ENCODE data around the gene ZFP90. TPM values are rescaled to one million over a fixed set of nuclear protein-coding genes. Genes with fewer than 3 reads are reported as not detected.
"Not testable (repeated sequence)": the region's sequence is repeated elsewhere in the genome, so short reads cannot be mapped to it uniquely, and the experiment has no call there.

ZFP90 gene
- total RNA-seq, 6 donors from 2014 or later: 14.3 to 33.5 (median 20.6) TPM

DNA sequence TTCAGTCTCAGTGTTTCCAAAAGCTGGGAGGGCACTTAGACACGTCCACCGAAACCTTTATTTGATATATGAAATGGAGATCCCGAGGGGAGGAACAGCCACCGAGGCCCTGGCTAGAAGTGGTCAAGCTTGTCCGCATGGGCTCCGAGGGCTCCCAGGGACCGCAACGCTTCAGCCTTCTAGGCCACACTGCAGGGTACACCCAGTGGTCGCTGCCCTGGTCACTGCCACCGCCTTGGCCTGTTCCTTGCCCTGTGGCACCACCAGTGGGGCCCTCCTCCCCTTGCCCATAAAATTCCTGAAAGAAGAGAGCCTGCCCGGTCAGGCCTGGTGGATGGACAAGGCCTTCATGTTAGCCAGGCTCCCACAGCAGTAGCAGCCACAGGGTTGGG lies 46.9 kb upstream of the ZFP90 start:
- no peak for ATAC-seq (ENCODE audit: low FRiP score in 2 of 2)
- Histone ChIP-seq H3K4me1 (peaks cover 1 to 12% (median 4%) of the 10 kb centered on the region in 4 donors), H3K9me3 (no peaks in the 10 kb centered on the region), H3K4me3 (no peak overlapping the region), H3K27me3 (no peaks in the 10 kb centered on the region), H3K27ac (no peak overlapping the region), H3K36me3 (no peaks in the 10 kb centered on the region)
- DNase-seq: no peak
- 83% methylated on average over 11 of the region's 11 CpGs; no CpG with 5 or more reads in 1 of the 2 donors for WGBS, 2 donors
- TF ChIP-seq EP300 (IDR thresholded peaks at IDR 0.05) (no peak), POLR2A (IDR thresholded peaks at IDR 0.05) (no peak), POLR2AphosphoS5 (IDR thresholded peaks at IDR 0.05) (no peak)
- TF ChIP-seq, protein P1, sequence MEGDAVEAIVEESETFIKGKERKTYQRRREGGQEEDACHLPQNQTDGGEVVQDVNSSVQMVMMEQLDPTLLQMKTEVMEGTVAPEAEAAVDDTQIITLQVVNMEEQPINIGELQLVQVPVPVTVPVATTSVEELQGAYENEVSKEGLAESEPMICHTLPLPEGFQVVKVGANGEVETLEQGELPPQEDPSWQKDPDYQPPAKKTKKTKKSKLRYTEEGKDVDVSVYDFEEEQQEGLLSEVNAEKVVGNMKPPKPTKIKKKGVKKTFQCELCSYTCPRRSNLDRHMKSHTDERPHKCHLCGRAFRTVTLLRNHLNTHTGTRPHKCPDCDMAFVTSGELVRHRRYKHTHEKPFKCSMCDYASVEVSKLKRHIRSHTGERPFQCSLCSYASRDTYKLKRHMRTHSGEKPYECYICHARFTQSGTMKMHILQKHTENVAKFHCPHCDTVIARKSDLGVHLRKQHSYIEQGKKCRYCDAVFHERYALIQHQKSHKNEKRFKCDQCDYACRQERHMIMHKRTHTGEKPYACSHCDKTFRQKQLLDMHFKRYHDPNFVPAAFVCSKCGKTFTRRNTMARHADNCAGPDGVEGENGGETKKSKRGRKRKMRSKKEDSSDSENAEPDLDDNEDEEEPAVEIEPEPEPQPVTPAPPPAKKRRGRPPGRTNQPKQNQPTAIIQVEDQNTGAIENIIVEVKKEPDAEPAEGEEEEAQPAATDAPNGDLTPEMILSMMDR (IDR thresholded peaks at IDR 0.05): no peak

DNA sequence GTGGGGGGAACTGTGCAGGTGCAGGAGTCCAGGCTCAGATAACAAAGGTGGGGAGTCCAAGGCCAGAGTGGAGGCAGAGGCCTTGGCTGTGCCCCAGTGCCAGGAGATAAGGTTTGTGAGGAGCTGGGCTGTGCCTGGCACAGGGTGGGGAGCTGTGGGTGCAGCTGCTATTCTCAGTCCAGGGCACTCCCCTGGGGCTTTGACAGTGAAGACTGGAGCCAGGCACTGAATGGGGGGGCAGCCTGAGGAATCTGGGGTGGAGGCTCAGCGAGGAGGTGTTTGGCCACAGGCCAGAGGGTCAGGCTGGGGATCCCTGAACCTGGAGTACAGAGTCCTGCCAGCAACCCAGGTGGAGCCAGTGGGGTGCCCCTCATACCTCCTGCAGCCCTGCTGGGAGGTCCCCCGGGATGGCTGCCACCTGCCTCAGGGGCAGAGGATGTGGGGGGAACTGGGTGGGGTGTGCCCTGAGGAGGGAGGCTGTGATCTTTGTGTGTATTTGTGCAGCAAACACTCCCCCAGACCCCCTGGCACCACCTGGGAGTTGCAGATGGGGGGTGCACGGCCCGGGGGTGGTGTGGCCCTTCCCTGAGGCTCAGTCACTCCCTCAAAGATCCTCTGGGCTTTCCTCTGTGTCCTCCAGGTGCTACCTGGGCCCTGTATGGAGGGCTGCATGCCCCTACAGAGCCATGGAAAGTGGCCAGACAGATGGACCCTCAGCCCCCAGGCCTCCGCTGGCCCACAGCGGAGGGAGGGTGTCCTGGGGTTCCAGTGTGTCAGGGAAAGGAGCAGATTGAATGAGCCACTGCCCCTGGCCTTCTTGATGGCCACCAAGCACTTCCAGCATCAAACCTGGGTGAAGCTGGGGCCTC lies 46.3 kb upstream of the ZFP90 start:
- TF ChIP-seq, protein P1 (IDR thresholded peaks at IDR 0.05): no peak
- TF ChIP-seq EP300 (IDR thresholded peaks at IDR 0.05) (no peak), POLR2A (IDR thresholded peaks at IDR 0.05) (no peak), POLR2AphosphoS5 (IDR thresholded peaks at IDR 0.05) (no peak)
- Histone ChIP-seq H3K4me1 (peaks cover 0 to 7% (median 2%) of the 10 kb centered on the region in 4 donors), H3K4me3 (no peak overlapping the region), H3K9me3 (no peaks in the 10 kb centered on the region), H3K27ac (no peak overlapping the region), H3K36me3 (no peaks in the 10 kb centered on the region), H3K27me3 (no peaks in the 10 kb centered on the region)
- ATAC-seq (ENCODE audit: low FRiP score in 2 of 2) (no peak), DNase-seq (no peak)
- WGBS, 2 donors: 96% methylated on average over 6 of the region's 6 CpGs; no CpG with 5 or more reads in 1 of the 2 donors

DNA sequence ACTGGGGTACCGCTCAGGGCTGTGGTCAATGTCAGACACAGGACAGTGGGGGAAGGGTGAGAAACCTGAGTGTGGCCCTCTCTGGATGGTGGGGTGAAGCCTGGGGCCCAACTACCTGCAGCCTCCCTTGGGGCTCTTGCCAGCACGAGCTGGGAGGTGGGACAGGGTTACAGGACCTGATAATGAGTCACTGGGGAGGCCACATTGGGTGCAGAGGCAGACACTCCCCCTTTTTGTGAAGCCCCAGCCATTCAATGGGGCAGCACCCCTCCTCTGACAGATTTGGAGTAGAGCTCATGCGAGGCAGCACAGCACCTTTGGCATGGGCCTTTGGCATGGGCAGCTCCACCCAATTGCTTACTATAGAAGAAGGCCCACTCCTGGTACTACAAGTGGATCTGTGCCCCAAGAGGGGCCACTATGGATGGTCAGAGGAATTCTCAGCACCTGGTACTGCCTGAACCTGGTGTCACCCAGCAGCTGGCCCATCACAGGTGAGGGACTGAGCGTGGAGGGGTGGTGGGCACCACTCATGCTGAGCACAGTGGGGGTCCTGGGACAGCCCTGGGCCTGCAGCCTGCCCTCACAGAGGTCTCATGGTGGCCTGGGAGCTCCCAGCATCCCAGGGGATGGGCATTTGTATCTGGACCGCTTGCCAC lies 45.5 kb upstream of the ZFP90 start:
- Histone ChIP-seq H3K36me3 (no peaks in the 10 kb centered on the region), H3K4me3 (no peak overlapping the region), H3K27ac (no peak overlapping the region), H3K27me3 (no peaks in the 10 kb centered on the region), H3K9me3 (no peaks in the 10 kb centered on the region), H3K4me1 (peaks cover 0 to 8% (median 2%) of the 10 kb centered on the region in 4 donors)
- DNase-seq: no peak
- TF ChIP-seq EP300 (IDR thresholded peaks at IDR 0.05) (no peak), POLR2A (IDR thresholded peaks at IDR 0.05) (no peak), POLR2AphosphoS5 (IDR thresholded peaks at IDR 0.05) (no peak)
- TF ChIP-seq, protein P1 (IDR thresholded peaks at IDR 0.05): no peak
- no peak for ATAC-seq (ENCODE audit: low FRiP score in 2 of 2)
- WGBS, 2 donors: 87 to 88% methylated on average over 3 to 5 of the region's 5 CpGs

DNA sequence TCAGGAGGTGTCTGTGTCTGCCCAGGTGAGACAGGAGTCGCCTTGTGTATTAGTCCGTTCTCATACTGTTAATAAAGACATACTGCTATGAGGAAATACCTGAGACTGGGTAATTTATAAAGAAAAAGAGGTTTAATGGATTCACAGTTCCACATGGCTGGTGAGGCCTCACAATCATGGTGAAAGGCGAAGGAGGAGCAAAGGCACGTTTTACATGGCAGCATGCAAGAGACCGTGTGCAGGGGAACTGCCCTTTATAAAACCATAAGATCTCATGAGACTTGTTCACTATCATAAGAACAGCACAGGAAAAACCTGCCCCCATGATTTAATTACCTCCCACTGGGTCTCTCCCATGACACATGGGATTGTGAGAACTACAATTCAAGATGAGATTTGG lies 44.8 kb upstream of the ZFP90 start:
- not testable (repeated sequence) for H3K9me3 ChIP-seq; H3K36me3 ChIP-seq; DNase-seq; H3K27me3 ChIP-seq; ATAC-seq (ENCODE audit: low FRiP score in 2 of 2); H3K4me3 ChIP-seq; H3K27ac ChIP-seq
- WGBS, 2 donors: 95 to 97% methylated on average over 5 of the region's 5 CpGs
- H3K4me1 ChIP-seq: peaks cover 0 to 12% (median 5%) of the 10 kb centered on the region in 4 donors

DNA sequence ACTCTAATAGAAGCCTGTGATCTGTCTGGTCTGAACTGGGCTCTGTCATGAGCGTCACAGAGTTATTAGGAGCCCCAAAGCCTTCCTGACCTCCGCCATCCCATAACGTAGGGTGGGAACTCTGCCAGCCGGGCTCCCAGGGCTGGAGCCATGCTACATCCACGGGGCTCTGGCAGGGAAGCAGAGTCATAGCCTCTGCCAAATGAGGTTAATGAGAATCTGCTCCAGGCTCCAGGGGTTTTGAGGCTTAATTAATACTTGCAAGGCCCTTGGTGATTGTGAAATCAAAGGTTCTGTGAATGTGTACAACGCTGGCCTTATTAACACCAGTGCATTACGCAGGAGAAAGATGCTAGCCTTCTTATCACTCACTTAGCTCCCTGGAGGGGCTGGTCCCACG lies 42.4 kb upstream of the ZFP90 start:
- H3K9me3 ChIP-seq: no peaks in the 10 kb centered on the region
- no peak for ATAC-seq (ENCODE audit: low FRiP score in 2 of 2)
- no peaks in the 10 kb centered on the region for H3K27me3 ChIP-seq
- H3K27ac ChIP-seq: no peak overlapping the region
- TF ChIP-seq, protein P1 (IDR thresholded peaks at IDR 0.05): no peak
- no peak for TF ChIP-seq EP300 (IDR thresholded peaks at IDR 0.05)
- no peak for TF ChIP-seq POLR2AphosphoS5 (IDR thresholded peaks at IDR 0.05)
- no peak for TF ChIP-seq POLR2A (IDR thresholded peaks at IDR 0.05)
- 30 to 61% methylated on average over 2 to 8 of the region's 8 CpGs for WGBS, 2 donors
- no peak overlapping the region for H3K4me3 ChIP-seq
- DNase-seq: no peak
- peaks cover 0 to 6% (median 4%) of the 10 kb centered on the region in 4 donors for H3K4me1 ChIP-seq
- no peaks in the 10 kb centered on the region for H3K36me3 ChIP-seq
